SU-DHL-6 (cell line): ENCODE results near the gene HSD17B11.

Experiments used
- H2AFZ ChIP-seq: fragments of 200-600 bp; sonication (generic); 2 replicates; pipeline ENCODE4 v1.6.1; 2014; ENCODE audit warnings: low read depth, mild to moderate bottlenecking, moderate library complexity, mixed read lengths, antibody characterized with exemption, low read length; ENCODE audit not compliant: severe bottlenecking
- H3F3A ChIP-seq: fragments of 200-600 bp; shearing (Covaris generic); 2 replicates; pipeline ENCODE4 v1.6.0; 2016; ENCODE audit warnings: antibody characterized with exemption, mild to moderate bottlenecking; ENCODE audit not compliant: insufficient read depth
- H3K27ac ChIP-seq: fragments of 200-600 bp; sonication (generic); 2 replicates; pipeline ENCODE4 v1.5.1; 2016; ENCODE audit warnings: low read depth, mild to moderate bottlenecking, low read length, moderate library complexity, mixed read lengths
- H3K27me3 ChIP-seq: fragments of 200-600 bp; sonication (generic), shearing (Covaris generic); 2 replicates; pipeline ENCODE4 v1.6.0; 2014; ENCODE audit warnings: mild to moderate bottlenecking, low read length
- H3K36me3 ChIP-seq: fragments of 200-600 bp; sonication (generic); 2 replicates; pipeline ENCODE4 v1.6.1; 2014; ENCODE audit warnings: mild to moderate bottlenecking, low read length, mixed read lengths
- H3K4me2 ChIP-seq: fragments of 300-600, 200-600 bp; shearing (Covaris generic), sonication (generic); 2 replicates; pipeline ENCODE4 v1.6.0; 2014; ENCODE audit warnings: low read length, low read depth, mild to moderate bottlenecking; ENCODE audit not compliant: poor library complexity, severe bottlenecking
- H3K4me3 ChIP-seq: fragments of 200-600 bp; sonication (generic); 2 replicates; pipeline ENCODE4 v1.5.1; 2014; ENCODE audit warnings: antibody characterized with exemption, low read length, mild to moderate bottlenecking, mixed read lengths; ENCODE audit not compliant: insufficient read depth, poor library complexity, severe bottlenecking
- H3K79me2 ChIP-seq: fragments of 200-600 bp; sonication (generic); 2 replicates; pipeline ENCODE4 v1.6.1; 2014; ENCODE audit warnings: mild to moderate bottlenecking, low read length, moderate library complexity; ENCODE audit not compliant: insufficient read depth
- H3K9ac ChIP-seq: fragments of 200-600 bp; sonication (generic); 2 replicates; pipeline ENCODE4 v1.7.0; 2014; ENCODE audit warnings: mild to moderate bottlenecking, low read length
- H3K9me2 ChIP-seq: fragments of 200-600 bp; sonication (generic); replicated peaks from 2 replicates; pipeline ENCODE4 v1.6.1; 2014; ENCODE audit warnings: low read length; ENCODE audit not compliant: insufficient read depth
- H3K9me3 ChIP-seq: fragments of 200-600 bp; sonication (generic); 2 replicates; pipeline ENCODE4 v1.6.1; 2014; ENCODE audit warnings: low read length, mixed read lengths; ENCODE audit not compliant: insufficient read depth
- H4K20me1 ChIP-seq: fragments of 200-600 bp; sonication (generic); 2 replicates; pipeline ENCODE4 v1.6.1; 2014; ENCODE audit warnings: low read depth, mild to moderate bottlenecking, antibody characterized with exemption, low read length, moderate library complexity, mixed read lengths
- EZH2phosphoT487 ChIP-seq: fragments of 200-600 bp; sonication (generic), shearing (Covaris generic); conservative IDR thresholded peaks from 2 replicates; pipeline ENCODE4 v1.6.1; 2018; ENCODE audit warnings: mild to moderate bottlenecking, antibody characterized with exemption, low read length, moderate library complexity, mixed read lengths
- TF ChIP-seq, protein P1 (sequence below): fragments of 200-600 bp; sonication (generic); IDR thresholded peaks from one replicate; pipeline ENCODE4 v1.5.1; 2017; ENCODE audit warnings: antibody characterized with exemption, mild to moderate bottlenecking, low read length, moderate library complexity; ENCODE audit not compliant: insufficient read depth, poor library complexity, severe bottlenecking

The HSD17B11 gene

DNA sequence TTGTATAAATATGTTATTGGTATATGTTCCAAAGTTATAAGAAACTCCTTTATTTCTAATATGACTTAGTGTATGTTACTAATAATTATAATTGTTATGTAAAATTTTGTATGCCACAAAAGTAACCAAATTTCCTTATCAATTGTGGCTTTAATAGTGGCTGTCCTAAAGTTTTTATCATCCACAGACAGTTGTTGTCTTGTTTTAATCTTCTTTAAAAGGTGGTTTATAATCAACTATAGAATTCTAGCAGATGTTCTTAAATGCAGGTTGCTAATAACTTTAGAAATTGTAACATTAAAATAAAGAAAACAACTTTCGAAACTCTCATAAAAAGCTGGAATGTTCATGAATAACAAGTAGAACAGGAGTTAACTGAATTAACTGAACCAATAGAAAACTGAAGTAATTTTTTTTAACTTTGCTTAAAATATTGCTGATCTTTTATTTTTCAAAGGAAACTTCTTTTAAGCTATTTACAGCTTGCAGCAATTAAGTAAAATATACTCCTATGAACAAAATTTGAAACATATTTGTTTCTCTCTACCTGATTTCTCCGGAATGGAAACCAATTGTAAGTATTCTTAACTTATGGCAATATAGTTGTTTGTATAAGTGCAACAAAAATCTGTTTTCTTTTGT is 24.3 kb downstream of the HSD17B11 start:
- H3K36me3 ChIP-seq: no peaks in the 10 kb centered on the region
- no peaks in the 10 kb centered on the region for H3K27me3 ChIP-seq
- H3K9ac ChIP-seq: no peak overlapping the region
- no peaks in the 10 kb centered on the region for H3K9me3 ChIP-seq
- no peaks in the 10 kb centered on the region for H3K79me2 ChIP-seq
- no peaks in the 10 kb centered on the region for H4K20me1 ChIP-seq
- H3K9me2 ChIP-seq: no peaks in the 10 kb centered on the region
- no peak overlapping the region for H2AFZ ChIP-seq
- no peak overlapping the region for H3K4me3 ChIP-seq
- TF ChIP-seq EZH2phosphoT487: no peak
- no peaks in the 10 kb centered on the region for H3F3A ChIP-seq
- H3K27ac ChIP-seq: no peak overlapping the region
- H3K4me2 ChIP-seq: no peak overlapping the region

GRCh38 chr4:87365348-87365747 is 25.6 kb downstream of the HSD17B11 start:
- Histone ChIP-seq H3K4me2 (no peak overlapping the region), H3K9me3 (no peaks in the 10 kb centered on the region), H3K79me2 (no peaks in the 10 kb centered on the region), H3K9me2 (no peaks in the 10 kb centered on the region), H3K27me3 (no peaks in the 10 kb centered on the region), H3F3A (no peaks in the 10 kb centered on the region), H3K4me3 (no peak overlapping the region), H4K20me1 (no peaks in the 10 kb centered on the region), H3K27ac (no peak overlapping the region), H2AFZ (no peak overlapping the region), H3K9ac (no peak overlapping the region), H3K36me3 (no peaks in the 10 kb centered on the region)
- no peak for TF ChIP-seq EZH2phosphoT487
- TF ChIP-seq, protein P1, sequence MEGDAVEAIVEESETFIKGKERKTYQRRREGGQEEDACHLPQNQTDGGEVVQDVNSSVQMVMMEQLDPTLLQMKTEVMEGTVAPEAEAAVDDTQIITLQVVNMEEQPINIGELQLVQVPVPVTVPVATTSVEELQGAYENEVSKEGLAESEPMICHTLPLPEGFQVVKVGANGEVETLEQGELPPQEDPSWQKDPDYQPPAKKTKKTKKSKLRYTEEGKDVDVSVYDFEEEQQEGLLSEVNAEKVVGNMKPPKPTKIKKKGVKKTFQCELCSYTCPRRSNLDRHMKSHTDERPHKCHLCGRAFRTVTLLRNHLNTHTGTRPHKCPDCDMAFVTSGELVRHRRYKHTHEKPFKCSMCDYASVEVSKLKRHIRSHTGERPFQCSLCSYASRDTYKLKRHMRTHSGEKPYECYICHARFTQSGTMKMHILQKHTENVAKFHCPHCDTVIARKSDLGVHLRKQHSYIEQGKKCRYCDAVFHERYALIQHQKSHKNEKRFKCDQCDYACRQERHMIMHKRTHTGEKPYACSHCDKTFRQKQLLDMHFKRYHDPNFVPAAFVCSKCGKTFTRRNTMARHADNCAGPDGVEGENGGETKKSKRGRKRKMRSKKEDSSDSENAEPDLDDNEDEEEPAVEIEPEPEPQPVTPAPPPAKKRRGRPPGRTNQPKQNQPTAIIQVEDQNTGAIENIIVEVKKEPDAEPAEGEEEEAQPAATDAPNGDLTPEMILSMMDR: no peak

DNA sequence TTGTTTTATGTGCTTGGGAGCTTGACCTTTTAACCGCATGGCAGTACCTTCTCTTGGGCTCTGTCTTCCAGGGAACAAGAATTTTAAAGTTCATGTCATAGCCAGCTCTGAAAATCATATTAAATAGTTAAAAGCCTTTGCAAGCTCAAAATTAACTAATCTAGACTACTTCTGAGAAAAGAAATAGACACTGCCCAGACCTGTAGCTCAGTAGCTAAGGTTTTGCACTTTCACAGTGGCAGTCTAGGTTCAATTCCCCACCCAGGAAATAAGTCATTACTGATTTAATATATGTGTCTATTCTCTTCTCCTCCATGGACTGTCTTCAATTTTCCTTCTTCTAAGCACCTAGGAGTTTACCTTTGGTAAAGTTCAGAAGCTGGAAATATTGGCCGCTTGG is 27.4 kb downstream of the HSD17B11 start:
- Histone ChIP-seq H3K4me3 (no peak overlapping the region), H3K36me3 (no peaks in the 10 kb centered on the region), H4K20me1 (no peaks in the 10 kb centered on the region), H3K9me3 (no peaks in the 10 kb centered on the region), H2AFZ (no peak overlapping the region), H3K27ac (no peak overlapping the region), H3K9ac (no peak overlapping the region), H3F3A (no peaks in the 10 kb centered on the region), H3K27me3 (no peaks in the 10 kb centered on the region), H3K9me2 (no peaks in the 10 kb centered on the region), H3K4me2 (no peak overlapping the region), H3K79me2 (no peaks in the 10 kb centered on the region)
- no peak for TF ChIP-seq EZH2phosphoT487
- TF ChIP-seq, protein P1: no peak

DNA sequence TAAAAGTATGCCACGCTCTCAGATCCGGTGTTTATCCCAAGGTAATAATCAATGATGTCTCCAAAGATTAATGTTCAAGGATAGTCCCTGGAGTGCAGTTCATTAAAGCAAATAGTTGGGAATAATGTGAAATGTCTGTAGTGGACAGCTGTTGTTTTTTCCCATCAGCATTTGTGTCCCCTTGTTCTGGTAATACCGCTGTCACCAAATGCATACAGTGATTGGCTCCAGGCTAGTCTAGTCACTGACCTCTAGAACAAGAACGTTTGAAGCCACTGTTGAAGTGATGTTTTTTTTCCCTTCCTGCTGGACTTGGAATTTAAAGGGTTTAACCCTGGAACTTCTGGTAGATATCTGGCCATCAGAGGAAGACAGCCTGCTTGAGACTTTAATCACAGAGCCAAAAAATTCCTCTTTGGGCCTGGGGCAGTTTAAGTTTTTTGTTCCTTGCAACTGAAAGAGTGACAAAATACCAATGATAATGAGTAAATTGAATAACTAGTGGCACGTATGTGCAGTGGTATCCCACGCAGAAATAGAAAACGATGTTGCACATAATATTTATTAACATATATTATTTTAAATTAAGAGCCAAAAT is 30.6 kb downstream of the HSD17B11 start:
- Histone ChIP-seq H3K4me2 (no peak overlapping the region), H3K4me3 (no peak overlapping the region), H3K9me2 (no peaks in the 10 kb centered on the region), H3K27ac (no peak overlapping the region), H2AFZ (no peak overlapping the region), H3K79me2 (no peaks in the 10 kb centered on the region), H4K20me1 (no peaks in the 10 kb centered on the region), H3K36me3 (no peaks in the 10 kb centered on the region), H3K27me3 (no peaks in the 10 kb centered on the region), H3F3A (no peaks in the 10 kb centered on the region), H3K9ac (no peak overlapping the region), H3K9me3 (no peaks in the 10 kb centered on the region)
- TF ChIP-seq, protein P1: no peak
- no peak for TF ChIP-seq EZH2phosphoT487
